HG03280 (cell line): ENCODE data around the gene ADGRD1.

Experiments
- ATAC-seq: cut with Tn5 transposase; IDR thresholded peaks from one replicate; pipeline ENCODE4 v1.9.1; 2021; ENCODE audit warnings: mild to moderate bottlenecking, moderate library complexity; ENCODE audit not compliant: unreplicated experiment

Gene ADGRD1

DNA sequence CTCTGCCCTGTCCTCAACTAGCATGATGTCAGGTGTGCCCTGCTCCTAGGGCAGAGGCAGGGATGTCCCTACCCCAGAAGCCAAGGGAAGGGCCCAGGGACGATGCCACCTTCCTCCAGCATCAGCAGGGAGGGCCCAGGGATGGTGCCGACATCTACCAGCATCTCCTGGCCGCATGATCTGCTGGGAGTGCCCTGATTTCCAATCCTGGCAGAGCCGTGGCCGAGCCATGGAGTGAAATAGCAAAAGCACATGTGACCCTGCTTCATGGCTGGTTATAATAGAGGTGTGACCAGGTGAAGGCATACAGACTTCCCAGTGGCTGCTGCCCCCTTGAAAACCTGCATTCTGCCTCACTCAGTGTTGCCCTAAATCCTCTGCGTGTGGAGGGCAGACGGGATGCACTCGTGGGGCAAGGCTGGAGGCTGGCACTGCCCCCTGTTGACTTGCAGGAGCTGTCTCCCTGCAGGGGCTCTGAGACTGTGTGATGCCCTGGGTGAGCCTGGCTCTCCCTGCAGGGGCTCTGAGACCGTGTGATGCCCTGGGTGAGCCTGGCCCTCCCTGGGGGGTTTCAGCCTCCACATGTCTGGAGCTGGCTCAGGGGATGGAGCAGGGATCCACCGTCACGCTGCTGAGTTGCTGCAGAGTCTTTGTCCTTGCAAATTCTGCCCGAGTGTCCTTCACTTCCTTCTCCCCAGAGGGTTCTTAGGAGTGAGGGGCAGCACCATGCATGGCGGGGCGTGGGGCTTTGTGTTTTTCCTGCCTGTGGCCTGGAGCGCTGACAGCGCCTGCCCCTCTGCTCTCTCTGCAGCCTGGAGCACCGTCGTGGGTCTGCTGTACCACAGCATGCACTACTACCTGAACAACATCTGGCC, 51.7 kb downstream of the ADGRD1 start:
- no peak for ATAC-seq

DNA sequence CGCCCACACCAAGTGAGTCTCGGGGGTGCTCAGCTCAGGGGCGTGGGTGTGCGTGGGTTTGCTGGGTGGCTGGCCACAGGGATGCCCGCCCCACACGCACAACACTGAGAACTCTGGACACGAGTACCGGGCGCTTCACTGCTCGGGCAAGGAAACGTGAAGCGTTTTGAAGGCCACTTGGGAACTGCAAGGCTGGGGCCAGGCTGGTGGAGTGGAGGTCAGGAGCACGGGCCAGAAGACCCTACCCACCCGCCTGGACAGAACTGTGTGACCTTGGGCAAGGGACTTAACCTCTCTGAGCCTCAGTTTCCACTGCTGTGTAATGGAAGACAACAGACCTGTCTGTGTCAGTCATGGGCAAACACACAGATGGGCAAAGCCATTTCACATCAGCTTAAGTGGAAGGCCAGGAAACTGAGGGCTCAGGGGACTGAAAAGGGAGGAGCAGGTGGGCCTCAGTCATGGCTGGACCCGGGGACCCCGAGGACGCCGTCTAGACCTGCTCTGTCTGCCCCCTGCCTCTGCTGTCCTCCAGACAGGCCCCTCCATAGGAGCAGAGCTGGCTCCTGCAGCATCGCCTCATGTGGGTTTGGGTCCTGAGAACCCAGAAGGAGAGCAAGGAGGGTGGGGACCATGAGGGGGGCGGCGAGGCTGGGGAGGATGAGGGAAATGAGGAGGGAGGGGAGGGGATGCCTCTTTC, 52.5 kb downstream of the ADGRD1 start:
- ATAC-seq = no peak

DNA sequence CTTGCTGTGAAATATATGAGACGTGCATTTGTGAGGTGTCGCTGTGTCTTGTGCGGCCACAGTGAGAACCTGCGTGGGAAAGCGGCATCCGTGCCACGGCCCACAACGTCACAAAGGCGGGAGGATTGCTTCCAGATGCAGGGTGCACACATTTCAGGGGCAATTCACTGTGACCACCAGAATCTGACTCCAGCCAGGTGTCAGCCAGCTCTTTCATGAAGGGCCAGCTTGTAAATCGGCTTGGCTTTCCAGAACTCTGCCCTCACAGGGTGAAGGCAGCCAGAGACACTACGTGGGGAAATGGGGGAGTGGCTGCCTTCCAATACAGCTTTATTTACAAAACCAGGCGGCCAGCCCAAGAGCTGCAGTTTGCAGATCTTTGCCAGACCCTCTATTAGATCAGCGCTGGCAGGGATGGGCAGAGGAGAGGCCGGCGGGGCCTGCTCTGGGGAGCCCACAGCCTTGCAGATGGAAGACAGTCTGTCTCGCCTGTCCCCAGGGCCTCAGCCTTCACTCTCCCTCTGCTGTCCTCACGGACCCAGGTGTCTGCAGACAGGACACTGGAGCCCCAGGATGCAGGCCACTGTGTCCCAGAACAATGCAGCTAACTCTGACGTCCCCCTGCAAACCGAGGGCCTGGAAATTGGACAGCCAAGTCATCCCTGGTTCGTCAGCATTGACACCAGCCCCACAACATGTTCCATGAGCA, 53.5 kb downstream of the ADGRD1 start:
- ATAC-seq = no peak

DNA sequence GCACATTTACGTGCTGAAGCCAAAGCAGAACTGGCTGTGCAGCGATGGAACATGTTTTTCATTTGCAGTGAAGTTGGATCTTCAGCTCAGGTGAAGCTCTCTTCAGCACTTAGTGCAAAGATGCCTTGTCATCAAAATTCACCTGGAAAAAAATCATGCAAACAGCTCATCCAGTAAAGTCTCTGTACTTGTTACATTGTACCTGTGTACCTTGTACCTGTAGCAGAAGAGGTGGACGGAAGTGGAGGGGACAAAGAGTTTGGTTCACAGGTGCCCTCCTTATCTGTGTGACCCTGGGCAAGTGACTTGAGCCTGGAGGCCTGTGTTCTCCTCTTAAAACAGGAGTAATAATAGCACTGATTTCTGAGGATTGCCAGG, 54.0 kb downstream of the ADGRD1 start:
- no peak for ATAC-seq

DNA sequence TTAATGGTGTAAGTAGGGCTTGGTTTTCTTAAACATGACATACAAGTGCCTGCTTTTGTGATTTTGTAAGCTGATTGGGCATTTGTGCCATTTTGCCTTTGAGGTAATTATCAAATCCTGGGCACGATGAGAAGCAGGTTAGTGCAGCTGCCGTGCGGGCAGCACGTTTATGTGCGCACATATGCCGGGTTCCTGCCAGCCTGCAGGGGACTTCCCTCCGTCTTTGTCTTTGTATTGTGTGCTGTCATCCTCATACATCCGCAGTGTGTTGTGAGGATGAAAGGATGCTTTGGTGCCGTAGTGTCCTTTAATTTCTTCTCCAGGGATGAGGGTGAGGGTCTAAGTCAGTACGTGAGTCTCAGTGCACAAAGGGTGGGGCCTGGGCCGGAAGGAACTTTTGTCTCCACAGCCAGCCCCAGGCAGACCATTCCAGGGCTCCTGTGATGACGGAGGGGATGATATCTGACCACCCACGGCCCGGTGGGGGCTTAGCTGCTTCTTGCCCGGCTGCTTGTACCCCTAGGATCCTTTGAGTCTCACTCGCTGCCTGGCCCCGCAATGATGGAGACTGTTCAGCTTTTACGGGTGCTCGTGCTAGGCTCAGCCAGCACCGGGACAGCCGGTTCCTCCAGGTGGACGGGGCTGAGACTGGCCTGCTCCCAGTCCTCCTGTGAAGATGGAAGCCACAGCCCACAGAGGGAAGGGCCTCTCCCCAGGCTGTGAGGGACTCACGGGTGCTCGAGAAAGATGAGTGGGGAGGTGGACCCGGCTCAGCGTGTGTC, 54.6 kb downstream of the ADGRD1 start:
- ATAC-seq = no peak

DNA sequence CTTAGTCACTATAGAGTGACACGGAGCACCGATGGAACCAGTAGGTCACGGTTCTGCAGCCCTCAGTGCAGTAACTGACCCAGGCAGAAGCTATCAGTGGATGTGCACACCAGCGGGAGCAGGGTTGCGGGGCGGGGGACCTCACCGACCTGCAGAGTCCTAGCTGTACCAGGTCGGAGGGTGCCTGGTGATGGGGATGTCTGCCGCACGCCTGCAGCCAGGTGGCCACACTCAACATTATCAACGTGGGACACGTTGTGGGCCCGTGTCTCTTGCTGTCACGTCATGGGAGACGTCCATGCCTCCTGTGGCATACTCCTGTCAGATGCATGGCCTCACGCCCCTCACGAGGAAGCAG, 55.2 kb downstream of the ADGRD1 start:
- no peak for ATAC-seq

DNA sequence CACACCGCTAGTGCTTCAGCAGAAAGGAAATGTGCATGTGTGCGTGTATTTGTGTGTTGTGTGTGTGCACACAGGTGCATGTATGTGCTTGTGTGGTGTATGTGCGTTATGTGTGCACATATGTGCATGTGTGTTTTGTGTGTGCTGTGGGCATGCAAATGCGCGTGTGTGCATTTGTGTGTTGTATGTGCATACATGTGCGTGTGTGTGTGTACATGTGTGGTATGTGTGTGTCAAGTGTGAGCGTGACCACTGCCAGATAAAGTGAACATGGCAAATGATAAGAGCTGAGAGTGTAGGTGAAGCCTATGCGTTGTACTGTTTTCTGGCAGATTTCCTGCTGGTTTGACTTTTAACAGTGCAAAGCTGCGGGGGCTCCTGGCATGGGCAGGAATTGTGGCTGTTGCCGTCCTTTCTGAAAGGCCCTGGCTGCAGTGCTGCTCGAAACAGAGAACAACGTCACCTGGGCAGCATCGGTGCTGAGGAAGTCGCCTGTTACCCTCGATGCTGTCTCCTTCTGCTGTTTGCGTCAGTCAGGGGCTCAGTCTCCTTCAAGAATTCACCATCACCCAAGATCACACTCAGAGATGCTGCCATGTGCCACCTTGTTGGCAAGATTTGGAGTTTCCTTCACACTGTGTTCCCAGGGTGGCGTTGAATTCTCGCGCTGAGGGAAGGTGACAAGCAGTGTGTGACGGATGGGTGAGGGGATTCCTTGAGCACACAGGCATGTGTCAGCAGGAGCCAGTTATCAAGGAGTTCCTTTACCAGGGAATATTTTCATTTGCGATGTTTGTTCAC, 56.1 kb downstream of the ADGRD1 start:
- no peak for ATAC-seq

DNA sequence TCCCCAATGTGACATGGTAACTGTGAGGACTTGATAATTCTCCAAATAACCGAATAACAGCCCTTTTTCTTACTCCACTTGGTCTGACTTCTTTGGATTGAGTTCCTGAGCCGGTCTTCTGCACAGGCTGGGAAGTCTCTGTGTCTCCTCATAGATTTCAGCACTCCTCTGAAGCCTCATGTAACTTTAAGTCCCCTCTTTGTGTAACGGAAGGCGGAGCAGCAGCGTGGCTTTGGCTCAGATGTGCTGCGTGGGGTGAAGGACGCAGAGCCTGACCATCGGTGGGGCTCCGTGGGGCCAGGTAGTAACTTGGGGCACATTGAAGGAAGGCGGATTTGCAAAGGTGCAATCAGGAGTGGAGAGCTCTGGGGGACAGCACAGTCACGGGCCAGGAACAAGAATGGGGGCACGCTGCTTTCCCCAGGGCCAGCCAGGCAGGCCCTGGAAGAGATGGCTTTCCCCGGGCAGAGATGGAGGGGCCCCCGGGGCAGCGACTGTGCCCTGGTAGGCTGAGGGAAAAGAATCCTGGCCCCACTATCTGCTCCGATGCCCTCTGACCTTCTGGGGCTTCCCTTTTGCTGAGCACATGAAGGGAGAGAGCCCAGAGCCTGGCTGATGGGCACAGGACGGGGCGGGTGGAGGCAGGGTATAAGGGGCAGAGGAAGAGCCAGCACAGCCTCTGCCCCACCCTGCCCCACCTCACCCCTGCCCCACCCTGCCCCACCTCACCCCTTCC, 56.9 kb downstream of the ADGRD1 start:
- no peak for ATAC-seq

DNA sequence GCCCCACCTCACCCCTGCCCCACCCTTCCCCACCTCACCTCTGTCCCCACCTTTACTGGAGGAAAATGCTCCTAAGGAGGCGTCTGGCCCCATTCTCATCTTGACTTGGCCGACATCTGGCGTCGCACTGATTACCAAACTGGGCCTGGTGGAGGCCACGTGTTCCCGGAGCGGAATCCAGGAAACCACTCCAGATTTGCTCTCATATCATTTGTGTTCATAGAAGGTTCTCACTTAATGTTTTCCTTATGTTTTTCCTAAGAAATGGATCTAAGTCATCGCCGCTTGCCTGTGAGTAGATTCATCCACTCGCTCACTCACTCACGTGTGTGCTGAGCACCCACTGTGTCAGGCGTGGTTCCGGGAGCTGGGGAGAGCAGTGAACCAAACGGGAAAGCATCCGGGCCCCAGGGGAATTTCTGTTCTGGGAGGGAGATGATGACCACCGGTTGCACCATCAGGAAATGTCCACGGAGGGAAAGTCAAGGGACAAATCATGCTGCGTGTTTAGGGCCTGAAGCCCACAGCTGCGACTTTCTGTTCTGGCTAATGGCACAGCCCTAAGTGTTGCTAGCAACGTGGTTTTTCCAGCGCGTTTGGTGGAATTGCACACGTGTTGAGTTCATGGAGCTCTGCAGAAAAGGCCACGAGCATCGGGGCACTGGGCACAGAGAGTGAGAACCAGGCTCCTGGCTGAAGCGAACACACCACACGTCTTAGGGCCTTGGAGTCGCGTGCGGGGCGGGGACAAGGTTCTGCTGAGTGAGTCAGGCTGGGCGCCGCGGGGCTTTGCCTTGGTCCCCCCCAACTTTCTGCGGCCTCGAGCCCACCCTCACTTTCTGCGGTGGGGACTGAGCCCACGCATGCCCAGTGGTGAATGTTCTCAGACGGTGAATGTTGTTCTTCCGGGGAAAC, 57.7 kb downstream of the ADGRD1 start:
- no peak for ATAC-seq

DNA sequence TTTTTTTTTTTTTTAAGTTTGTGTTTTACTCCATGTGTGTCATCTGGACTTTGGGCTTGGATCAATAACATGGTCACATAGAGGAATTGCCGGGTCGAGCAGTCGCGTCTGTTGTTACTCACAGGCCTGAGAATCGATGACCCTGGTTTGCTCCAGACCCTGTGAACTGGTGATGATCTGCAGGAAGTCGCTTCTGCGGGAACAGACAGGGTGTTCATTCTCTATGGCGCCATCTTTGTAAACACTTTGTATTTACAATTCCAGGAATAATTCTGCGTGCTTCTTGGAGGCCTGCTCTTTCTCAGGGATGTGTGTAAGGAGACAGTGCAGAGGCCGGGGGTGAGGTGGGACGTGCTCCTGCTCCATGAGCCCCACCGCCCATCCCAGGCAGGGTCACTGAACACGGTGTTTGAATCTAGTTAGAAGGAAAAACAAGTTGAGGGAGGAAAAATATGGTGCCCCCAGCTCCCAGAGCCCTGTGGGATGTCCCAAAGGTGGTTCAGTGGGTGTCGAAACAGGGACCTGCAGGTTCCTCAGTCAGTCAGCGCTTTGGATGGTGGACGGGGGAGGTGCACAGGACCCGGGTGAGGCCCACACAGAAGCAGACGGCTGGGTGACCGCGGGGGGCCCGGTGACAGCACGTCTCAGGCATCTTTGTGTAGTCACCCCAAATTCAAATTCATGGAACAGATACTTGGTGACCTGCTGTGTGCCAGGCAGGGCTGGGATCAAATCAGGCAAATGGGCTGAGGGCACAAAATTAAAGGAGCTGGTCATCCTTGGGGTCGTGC, 58.8 kb downstream of the ADGRD1 start:
- ATAC-seq = no peak

DNA sequence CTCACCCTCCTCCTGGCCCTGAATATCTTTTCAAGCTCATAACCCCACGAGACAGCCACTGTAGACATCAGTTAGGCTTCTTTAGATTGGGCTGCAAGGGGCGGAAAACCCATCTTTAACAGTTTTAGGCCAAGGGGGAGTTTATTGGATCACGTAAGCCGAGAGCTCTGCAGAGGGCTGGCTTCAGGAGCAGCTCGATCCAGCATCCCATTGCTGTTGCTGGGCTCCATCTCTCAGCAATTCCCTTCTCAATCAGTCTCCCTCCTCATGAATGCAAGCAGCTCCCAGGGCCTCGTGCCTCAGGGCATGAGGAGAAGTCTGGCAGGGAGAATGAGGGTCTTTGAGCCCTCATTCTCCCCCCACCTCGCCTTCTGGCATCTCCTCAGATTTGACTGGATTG, 59.4 kb downstream of the ADGRD1 start:
- ATAC-seq = no peak

DNA sequence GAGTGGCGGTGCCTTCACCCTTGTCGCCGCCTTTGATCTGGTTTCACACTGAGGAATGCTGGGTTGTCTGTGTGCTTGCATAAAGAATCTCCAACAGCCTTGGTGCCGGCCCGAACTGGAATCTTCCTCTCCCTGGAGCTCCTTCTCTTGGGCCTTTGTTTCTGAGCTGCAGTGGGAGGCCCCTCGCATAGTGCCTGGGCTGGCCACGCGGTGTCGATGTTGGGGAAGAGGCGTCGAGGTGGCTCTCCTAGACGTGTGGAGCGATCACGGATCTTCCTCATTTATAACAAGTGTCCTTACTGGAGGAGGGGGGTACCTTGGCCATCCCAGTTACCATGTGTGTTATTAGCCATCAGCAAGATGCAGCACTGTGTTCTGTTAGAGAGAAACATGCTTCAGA, 60.6 kb downstream of the ADGRD1 start:
- ATAC-seq = no peak

DNA sequence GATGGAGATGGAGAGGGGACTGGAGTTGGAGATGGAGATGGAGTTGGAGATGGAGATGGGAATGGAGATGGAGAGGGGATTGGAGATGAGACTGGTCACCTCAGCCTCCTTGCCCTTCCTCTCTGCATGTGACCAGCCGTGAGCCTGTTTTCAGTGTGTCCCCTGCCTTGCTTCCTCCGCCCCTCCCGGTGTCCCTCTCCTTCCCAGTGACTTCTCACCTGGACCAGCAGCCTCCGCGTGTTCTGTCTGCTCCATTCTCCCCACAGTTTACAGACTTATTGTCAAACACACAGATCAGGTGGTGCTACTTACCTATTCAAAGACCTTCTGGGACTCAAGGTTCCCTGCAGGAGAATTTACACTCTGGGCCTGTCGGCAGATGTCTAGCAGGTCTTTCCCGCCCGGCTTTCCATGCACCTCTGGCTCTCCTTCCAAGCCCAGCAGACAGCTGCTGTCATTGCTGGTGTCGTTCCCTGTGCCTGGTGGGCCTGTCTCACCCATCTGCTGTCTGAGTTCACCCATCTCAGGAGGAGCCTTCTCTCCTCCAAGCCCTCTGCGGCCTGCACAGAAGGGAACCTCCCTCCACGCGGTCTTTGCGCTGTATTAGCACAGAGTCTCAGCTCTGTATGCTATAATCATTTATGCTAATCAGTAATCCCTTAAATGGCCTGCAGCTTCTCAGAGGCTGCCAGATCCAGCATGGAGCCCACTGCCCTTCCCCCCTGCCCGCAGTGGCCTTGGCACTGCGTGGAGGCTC, 62.1 kb downstream of the ADGRD1 start:
- ATAC-seq = no peak

DNA sequence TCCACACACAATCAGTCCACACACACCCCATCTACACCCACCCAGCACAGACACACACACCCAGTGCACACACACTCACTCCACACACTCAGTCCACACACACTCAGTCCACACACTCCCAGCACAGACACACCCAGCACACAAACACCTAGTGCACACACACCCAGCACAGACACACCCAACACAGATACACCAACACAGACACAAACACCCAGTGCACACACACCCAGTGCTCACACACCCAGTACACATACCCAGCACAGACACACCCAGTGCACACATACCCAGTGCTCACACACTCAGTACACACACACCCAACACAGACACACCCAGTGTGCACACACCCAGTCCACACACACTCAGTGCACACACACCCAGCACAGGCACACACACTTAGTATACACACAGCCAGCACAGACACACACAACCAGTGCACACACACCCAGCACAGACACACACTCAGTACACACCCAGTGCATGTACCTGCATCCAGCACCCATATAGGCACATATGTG, 63.8 kb downstream of the ADGRD1 start:
- no peak for ATAC-seq

DNA sequence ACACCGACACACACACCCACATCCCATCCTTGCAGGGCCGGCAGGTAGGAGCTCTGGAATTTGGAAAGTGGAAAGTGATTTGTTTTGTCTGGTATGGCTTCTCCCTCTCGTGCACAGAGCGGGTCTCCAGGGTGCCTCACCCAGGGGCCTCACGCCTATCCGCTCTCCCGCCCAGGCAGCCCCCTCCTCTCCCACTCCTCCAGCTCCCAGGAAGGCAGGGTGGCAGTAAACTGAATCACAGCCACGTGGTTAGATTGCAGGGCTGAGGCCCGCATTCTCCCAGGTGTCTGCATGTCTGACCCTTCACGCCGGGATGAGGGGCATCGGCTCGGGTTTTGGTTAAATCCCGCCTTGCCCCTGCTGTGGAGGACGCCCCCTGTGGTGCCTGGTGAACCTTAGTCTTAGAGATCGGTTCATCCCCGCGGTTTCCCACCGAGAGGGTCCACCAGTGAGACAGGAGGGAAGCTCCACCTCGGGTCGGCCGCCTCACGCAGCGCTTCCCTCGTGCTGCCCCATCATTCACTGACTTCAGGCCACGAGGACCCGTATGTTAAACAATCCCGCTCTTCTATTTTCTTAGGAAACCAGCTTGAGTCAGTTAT, 64.4 kb downstream of the ADGRD1 start:
- no peak for ATAC-seq

DNA sequence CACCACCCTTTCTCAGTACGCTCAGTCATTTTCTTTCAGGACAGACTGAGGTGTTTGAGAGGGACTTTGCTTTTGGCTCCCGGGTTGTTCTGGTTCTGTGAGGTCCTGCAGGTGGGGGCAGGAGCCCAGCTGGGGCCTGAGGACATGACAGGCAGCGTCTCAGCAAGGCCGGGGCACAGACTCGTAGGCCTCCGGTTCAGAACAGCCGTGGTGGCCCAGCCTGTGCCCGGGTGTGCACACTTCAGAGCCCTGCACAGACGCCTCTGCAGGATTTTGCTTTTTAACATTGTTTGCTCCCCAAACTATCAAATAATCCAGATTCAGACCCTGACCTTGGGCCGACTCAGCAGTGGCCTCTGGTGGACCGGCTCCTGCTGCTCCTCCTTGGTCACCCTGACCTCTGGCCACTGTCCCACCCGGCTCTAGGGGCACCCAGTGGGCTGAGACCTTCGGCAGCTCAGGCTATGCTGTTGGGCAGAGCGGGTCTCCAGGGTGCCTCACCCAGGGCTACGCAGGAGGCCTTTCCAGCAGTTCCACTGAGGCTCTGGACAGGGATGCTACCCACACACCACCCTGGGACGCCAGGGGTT, 65.2 kb downstream of the ADGRD1 start:
- ATAC-seq = no peak
